Body of pancreas (tissue), 4 donors: Measurements from ENCODE around the gene CGNL1. TPM values are rescaled to one million over a fixed set of nuclear protein-coding genes. Genes with fewer than 3 reads are reported as not detected.

Source experiments
- ATAC-seq: fragments of 150-250 bp; one replicate; pipeline ENCODE4 v1.9.1; 2016
- DNase-seq, 4 donors: peaks; one replicate each; pipeline ENCODE4 v3.0.0-alpha.2; 2019
- H3K27ac ChIP-seq, 4 donors: fragments of 200-600 bp; sonication (generic); 1 replicate in 3 of 4; 2 replicates in 1 of 4; pipeline versions ENCODE4 v1.5.1 to v1.6.1; 2016 to 2019; ENCODE audit warnings: mild to moderate bottlenecking in 1 of 4, mixed read lengths in 1 of 4, moderate library complexity in 1 of 4
- H3K27me3 ChIP-seq, 2 donors: fragments of 200-600 bp; sonication (generic); one replicate each; pipeline ENCODE4 v1.6.0; 2016; ENCODE audit warnings: mild to moderate bottlenecking in 1 of 2
- H3K36me3 ChIP-seq, 2 donors: fragments of 200-600 bp; sonication (generic); replicated peaks in 1 of 2; 2 replicates each; pipeline ENCODE4 v1.5.1; 2016; ENCODE audit warnings: low read depth in 2 of 2; ENCODE audit not compliant: insufficient read depth in 1 of 2
- H3K4me1 ChIP-seq: fragments of 200-600 bp; sonication (generic); one replicate; pipeline ENCODE4 v1.6.0; 2016
- H3K4me3 ChIP-seq, 2 donors: fragments of 200-600 bp; sonication (generic); 1 replicate in 1 of 2; 2 replicates in 1 of 2; pipeline ENCODE4 v1.5.1; 2016 to 2019
- H3K9me3 ChIP-seq, 3 donors: fragments of 200-600 bp; sonication (generic); 1 replicate in 2 of 3; 2 replicates in 1 of 3; pipeline ENCODE4 v1.5.1; 2016
- CTCF ChIP-seq, 7 experiments: fragments of 450-650 bp in 4 of 7; fragments of 200-600 bp in 3 of 7; sonication (generic) in 3 of 7; IDR thresholded peaks; one replicate each; pipeline ENCODE4 v1.5.1; 2016 to 2019; ENCODE audit warnings: antibody characterized with exemption in 7 of 7
- POLR2A ChIP-seq, 3 donors: fragments of 450-650 bp; IDR thresholded peaks; one replicate each; pipeline ENCODE4 v1.6.1; 2016; ENCODE audit warnings: antibody characterized with exemption in 3 of 3, mild to moderate bottlenecking in 2 of 3
- WGBS, 2 donors: methylation state at CpG; one replicate each; pipeline ENCODE4 v1.1.5; 2017; 5-methylcytosine and 5-hydroxymethylcytosine counted together
- intact Hi-C: fragments of 100-400 bp; cut with DNase I; formaldehyde crosslinking; loops from one replicate; pipeline ENCODE4 v1.15.1; 2023
- small RNA-seq: library from RNA; depleted of rRNA; stranded (forward); fragments of <200 nt; gene quantifications from one replicate; pipeline ENCODE3, GENCODE V24; 2016
- total RNA-seq, 2 donors: library from RNA; depleted of rRNA; stranded (reverse); fragments of >200 nt; gene quantifications; one replicate each; pipeline ENCODE4 v1.1.0, GENCODE V29; 2016

The CGNL1 gene
- total RNA-seq, 2 donors from 2014 or later, result 24.7 to 30.6 TPM

GRCh38 chr15:57598346-57598745, 222.0 kb downstream of the CGNL1 start:
- DNase-seq (no peak), ATAC-seq (no peak)
- H3K36me3 ChIP-seq, result no peaks in the 10 kb centered on the region
- no peaks in the 10 kb centered on the region for H3K27me3 ChIP-seq
- H3K9me3 ChIP-seq, result no peaks in the 10 kb centered on the region
- WGBS, 2 donors, result 72 to 74% methylated on average over 5 of the region's 5 CpGs
- TF ChIP-seq POLR2A (IDR thresholded peaks at IDR 0.05) (no peak), CTCF (IDR thresholded peaks at IDR 0.05) (no peak)
- peaks cover 84% of the 10 kb centered on the region for H3K4me1 ChIP-seq
- intact Hi-C loops, result loop anchor here (5.0 kb wide), 1 partner anchor 36 kb away; no protein-coding TSS in a partner anchor
- no peak overlapping the region for H3K4me3 ChIP-seq
- H3K27ac ChIP-seq, result peak overlapping the region; percentile 82 to 91 (median 88)

GRCh38 chr15:57599296-57599810, 223.0 kb downstream of the CGNL1 start:
- intact Hi-C loops, result loop anchor here (5.0 kb wide), 1 partner anchor 37 kb away; no protein-coding TSS in a partner anchor
- DNase-seq (no peak), ATAC-seq (no peak)

GRCh38 chr15:57600197-57600596, 223.9 kb downstream of the CGNL1 start:
- Histone ChIP-seq H3K4me1 (peaks cover 84% of the 10 kb centered on the region), H3K4me3 (no peak overlapping the region), H3K9me3 (no peaks in the 10 kb centered on the region), H3K36me3 (no peaks in the 10 kb centered on the region), H3K27ac (peak overlapping the region in 3 of 4 donors; percentile 13 to 91 (median 90)), H3K27me3 (no peaks in the 10 kb centered on the region)
- WGBS, 2 donors, result 26 to 50% methylated on average over 1 of the region's 1 CpG
- DNase-seq (no peak), ATAC-seq (no peak)
- intact Hi-C loops, result no loop called here
- TF ChIP-seq CTCF (IDR thresholded peaks at IDR 0.05), result no peak
- TF ChIP-seq POLR2A (IDR thresholded peaks at IDR 0.05), result no peak

More at GRCh38 chr15:57599296-57599810, 223.0 kb downstream of the CGNL1 start:
- peak overlapping the region in 3 of 4 donors; percentile 82 to 91 (median 90) for H3K27ac ChIP-seq
- no peaks in the 10 kb centered on the region for H3K9me3 ChIP-seq
- TF ChIP-seq CTCF (IDR thresholded peaks at IDR 0.05) (no peak), POLR2A (IDR thresholded peaks at IDR 0.05) (no peak)
- no peak overlapping the region for H3K4me3 ChIP-seq
- peaks cover 84% of the 10 kb centered on the region for H3K4me1 ChIP-seq
- 43 to 60% methylated on average over 10 of the region's 10 CpGs for WGBS, 2 donors
- no peaks in the 10 kb centered on the region for H3K36me3 ChIP-seq
- no peaks in the 10 kb centered on the region for H3K27me3 ChIP-seq

Small RNA genes within 50 kb of the gene (small RNA-seq; reads per million reads assigned to genes)
- not detected for gene RNU6-844P

Other genes with a start within 250 kb of the CGNL1 start
- 10 to 100 TPM; 10.9 to 16.3 TPM for gene MYZAP, start 215.4 kb downstream of the CGNL1 start, total RNA-seq